ENCODE data around the gene AGBL3.

DNA sequence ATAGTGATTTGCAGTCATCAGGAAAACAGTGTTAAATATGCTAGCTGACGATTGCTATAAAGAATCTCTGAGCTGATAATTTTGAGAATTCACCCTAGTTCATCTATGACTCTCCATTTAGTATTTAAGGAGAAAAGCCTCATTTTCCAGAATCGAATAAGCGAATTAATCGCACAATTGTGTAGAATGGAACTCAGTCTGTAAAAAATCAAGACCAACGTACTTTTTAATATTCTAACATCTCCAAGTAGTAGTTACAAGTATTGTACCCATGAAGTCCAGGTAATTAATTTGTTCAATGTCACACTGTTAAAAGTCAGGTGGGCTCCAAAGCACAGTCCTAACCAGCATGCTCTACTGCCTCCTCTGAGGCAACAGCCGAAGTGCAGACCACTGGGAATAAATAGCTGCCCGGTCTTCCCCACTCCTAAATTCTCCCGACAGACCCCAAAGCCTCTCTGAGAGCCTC, 380 bp upstream of the AGBL3 start:
- TF ChIP-seq EZH2 (IDR thresholded peaks at IDR 0.05; ENCODE audit: borderline replicate concordance, low read depth, low read length) = no peak
- no peak for TF ChIP-seq MXD1 (CRISPR knock-in tag; IDR thresholded peaks at IDR 0.05; ENCODE audit: borderline replicate concordance, poor library complexity, severe bottlenecking)
- TF ChIP-seq, protein P1, sequence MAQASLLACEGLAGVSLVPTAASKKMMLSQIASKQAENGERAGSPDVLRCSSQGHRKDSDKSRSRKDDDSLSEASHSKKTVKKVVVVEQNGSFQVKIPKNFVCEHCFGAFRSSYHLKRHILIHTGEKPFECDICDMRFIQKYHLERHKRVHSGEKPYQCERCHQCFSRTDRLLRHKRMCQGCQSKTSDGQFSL (CRISPR knock-in tag; IDR thresholded peaks at IDR 0.05) = no peak
- TF ChIP-seq, protein P1 (tag; IDR thresholded peaks at IDR 0.05) = no peak
- no peak for TF ChIP-seq CTCF (IDR thresholded peaks at IDR 0.05 in 2 of 3, conservative IDR thresholded peaks at IDR 0.05 in 1 of 3; ENCODE audit: insufficient read depth in 2 of 3, low read depth in 1 of 3, low read length in 3 of 3)
- TF ChIP-seq, protein P2, sequence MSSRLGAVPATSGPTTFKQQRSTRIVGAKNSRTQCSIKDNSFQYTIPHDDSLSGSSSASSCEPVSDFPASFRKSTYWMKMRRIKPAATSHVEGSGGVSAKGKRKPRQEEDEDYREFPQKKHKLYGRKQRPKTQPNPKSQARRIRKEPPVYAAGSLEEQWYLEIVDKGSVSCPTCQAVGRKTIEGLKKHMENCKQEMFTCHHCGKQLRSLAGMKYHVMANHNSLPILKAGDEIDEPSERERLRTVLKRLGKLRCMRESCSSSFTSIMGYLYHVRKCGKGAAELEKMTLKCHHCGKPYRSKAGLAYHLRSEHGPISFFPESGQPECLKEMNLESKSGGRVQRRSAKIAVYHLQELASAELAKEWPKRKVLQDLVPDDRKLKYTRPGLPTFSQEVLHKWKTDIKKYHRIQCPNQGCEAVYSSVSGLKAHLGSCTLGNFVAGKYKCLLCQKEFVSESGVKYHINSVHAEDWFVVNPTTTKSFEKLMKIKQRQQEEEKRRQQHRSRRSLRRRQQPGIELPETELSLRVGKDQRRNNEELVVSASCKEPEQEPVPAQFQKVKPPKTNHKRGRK (tag; IDR thresholded peaks at IDR 0.05) = no peak
- TF ChIP-seq CREBBP (IDR thresholded peaks at IDR 0.05; ENCODE audit: low read depth, low read length) = no peak
- TF ChIP-seq ZBTB1 (CRISPR knock-in tag; IDR thresholded peaks at IDR 0.05; ENCODE audit: borderline replicate concordance, low read depth) = no peak
- TF ChIP-seq ZNF589 (CRISPR knock-in tag; IDR thresholded peaks at IDR 0.05; ENCODE audit: low read depth) = no peak
